A673 (cell line): ENCODE measurements around the gene MCM9.

Source experiments
- CTCF ChIP-seq: fragments of 300-800, 200-600 bp; sonication (generic); conservative IDR thresholded peaks from 2 replicates; pipeline ENCODE4 v1.5.1; 2017; ENCODE audit warnings: low read depth, mild to moderate bottlenecking, antibody characterized with exemption, low read length, moderate library complexity, mixed read lengths
- EZH2 ChIP-seq: fragments of 200-600 bp; sonication (generic); IDR thresholded peaks from 2 replicates; pipeline ENCODE4 v1.6.1; 2017; ENCODE audit warnings: borderline replicate concordance, low read depth, mild to moderate bottlenecking, mixed read lengths, antibody characterized with exemption, low read length; ENCODE audit not compliant: poor library complexity, severe bottlenecking

GRCh38 chr6:118889163-118889562 lies 45.8 kb downstream of the MCM9 start:
- TF ChIP-seq CTCF (no peak), EZH2 (no peak)
